Hepatocyte (in vitro differentiated cells): Measurements from ENCODE around the gene ITGA7.

ENCODE experiments used
- CTCF ChIP-seq: fragments of 200-600 bp; sonication (generic); IDR thresholded peaks from 2 replicates; pipeline ENCODE4 v1.5.1; 2016; ENCODE audit warnings: antibody characterized with exemption, mild to moderate bottlenecking; ENCODE audit not compliant: poor library complexity
- EZH2 ChIP-seq: fragments of 200-600 bp; sonication (generic); IDR thresholded peaks from 2 replicates; pipeline ENCODE4 v1.6.1; 2016; ENCODE audit warnings: antibody characterized with exemption, mild to moderate bottlenecking, borderline replicate concordance
- EZH2phosphoT487 ChIP-seq: fragments of 200-600 bp; sonication (generic); IDR thresholded peaks from one replicate; pipeline ENCODE4 v1.6.1; 2018; ENCODE audit warnings: antibody characterized with exemption, mild to moderate bottlenecking, low read depth, moderate library complexity; ENCODE audit not compliant: unreplicated experiment, severe bottlenecking

DNA sequence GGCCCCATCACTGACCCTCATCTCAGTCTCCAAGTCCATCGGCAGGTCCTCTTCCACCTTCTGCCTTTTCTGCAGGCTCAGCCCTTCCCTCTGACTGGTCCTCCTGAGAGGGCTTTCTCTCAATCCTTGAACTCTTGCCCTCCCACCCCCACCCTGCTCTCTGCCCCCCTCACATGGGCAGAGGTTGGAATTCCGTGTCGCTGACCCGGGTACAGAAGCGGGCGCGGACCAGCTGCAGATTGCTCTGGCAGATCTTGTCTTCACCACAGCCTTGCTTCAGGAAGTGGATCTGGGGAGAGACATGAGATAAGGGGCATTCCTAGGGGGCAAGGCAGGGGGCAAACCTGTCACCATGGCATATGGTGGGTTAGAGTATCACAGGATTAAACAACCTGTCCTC is 12.4 kb downstream of the ITGA7 start:
- TF ChIP-seq EZH2 (no peak), EZH2phosphoT487 (no peak), CTCF (no peak)
